ENCODE data around the gene MAP3K7.

The MAP3K7 gene

DNA sequence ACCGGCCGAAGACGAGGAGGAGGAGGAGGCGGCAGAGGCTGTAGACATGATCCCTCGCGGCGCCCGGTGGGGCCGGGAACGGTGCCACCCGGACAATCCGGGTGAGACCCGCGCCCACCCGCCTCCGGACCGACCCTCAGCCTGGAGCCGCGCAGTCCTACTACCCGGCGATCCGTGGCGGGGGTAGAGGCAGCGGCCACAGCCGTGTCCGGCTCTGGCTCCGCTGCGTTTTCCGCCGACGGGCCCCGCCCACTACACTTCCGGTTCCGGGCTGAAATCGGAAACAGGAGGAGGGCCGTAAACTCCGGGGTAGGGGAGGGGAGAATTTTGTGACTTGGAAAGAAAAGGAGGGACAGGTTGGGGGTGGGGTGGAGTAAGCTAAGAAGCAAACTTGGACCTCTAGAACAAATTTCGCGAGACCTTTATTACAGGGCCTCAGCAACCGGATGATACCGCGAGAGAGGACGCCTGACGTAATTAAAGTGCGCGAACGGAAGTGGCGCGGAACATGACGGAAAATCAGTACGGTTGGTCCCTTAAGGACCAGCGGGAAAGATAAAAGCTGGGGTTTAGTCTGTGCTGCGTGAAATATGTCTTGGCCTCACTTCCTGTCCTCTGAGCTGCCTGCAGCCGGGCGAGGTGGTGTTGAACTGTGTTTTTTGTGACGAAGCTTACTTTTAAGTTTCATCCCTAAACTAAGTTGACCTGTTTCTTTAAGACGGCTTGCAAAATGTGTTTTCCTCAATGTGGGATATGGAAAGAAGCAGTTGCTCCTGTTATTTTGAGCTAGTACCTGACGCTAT lies at the start of gene MAP3K7:
Gene MAP3K7 (minus strand): TSS at position 237 of the 803 bp plus-strand sequence. CDS start 189 bp downstream, at position 48.
- H3K27ac ChIP-seq, result peak within 1 kb of the TSS; percentile 78 to 98 (median 93)
- H3K4me3 ChIP-seq, result peak within 1 kb of the TSS; percentile 78 to 100 (median 97)

DNA sequence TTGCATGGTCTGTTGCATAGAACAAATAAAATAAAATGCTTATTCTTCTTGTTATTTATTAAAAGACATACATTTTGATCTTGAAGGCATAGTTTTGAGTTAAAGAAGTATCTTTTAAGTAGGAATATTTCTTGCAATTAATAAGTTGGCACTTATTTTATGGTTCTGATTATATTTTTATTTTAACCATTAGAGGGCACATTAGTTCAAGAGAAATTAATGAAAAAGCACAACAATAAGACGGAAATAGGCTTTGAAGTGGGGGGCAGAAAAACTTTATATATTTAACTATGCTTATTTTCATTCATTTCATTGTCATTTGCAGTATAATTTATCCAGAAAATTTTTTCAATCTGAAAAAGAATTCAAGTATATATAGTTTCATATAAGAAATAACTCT lies 44.2 kb upstream of the MAP3K7 start:
- H3K27ac ChIP-seq, result no peak overlapping the region
- no peak overlapping the region for H3K4me3 ChIP-seq

DNA sequence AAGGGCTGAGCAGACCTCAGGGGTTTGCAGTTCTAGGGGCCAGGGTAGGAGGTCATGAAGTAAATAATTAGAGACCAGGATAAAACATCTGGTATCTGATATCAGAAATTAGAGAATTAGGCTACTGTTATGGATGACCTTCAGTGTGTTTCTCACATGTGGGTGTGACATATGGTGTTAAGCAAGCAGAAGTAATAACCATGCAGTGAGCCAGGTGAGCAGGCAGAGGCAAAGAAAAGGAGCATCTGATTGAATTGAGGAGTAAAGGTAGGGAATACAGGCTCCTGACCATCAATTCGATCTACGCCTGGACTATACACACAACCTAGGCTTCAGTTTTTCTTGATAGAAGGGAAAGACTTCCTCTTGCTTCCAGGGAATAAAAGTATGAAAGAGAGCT lies 34.7 kb upstream of the MAP3K7 start:
- Histone ChIP-seq H3K4me3 (no peak overlapping the region), H3K27ac (no peak overlapping the region)

DNA sequence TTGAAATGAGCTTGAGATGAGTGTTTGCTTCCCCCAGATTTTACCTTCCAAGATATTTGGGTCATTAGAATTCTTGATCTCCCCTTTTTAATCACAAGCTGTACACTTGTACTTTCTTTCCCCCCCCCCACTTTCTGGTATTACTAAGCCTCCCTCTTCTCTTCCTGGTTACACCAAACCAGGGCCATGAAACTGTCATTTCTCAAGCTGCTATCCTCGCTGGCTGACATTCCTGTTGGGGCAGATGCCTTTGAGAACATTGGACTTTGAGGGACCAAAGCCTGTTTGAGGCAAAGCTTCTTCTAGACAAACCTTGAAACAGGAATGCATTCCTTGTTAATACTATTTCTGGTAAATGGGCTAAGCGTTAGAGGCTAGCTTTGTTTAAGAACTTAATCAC lies 32.3 kb upstream of the MAP3K7 start:
- H3K27ac ChIP-seq, result no peak overlapping the region
- no peak overlapping the region for H3K4me3 ChIP-seq

DNA sequence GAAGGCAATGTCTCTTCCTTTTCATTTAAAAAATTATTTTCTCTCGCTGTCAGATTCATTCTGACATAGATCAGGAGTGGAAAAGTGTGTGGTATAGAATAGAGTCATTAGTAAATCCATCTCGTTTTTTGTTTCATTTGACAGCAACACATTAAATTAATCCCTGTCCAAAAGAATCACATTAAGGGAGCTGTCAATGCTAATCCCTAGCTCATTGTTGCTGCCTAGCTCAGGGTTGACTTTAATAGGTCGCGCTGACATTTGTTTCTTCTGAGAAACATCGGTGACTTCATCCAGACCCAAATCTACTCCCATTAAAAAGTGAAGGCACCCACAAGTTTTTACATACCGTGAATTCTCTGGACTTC lies 25.4 kb upstream of the MAP3K7 start:
- H3K4me3 ChIP-seq, result no peak overlapping the region
- H3K27ac ChIP-seq, result no peak overlapping the region

DNA sequence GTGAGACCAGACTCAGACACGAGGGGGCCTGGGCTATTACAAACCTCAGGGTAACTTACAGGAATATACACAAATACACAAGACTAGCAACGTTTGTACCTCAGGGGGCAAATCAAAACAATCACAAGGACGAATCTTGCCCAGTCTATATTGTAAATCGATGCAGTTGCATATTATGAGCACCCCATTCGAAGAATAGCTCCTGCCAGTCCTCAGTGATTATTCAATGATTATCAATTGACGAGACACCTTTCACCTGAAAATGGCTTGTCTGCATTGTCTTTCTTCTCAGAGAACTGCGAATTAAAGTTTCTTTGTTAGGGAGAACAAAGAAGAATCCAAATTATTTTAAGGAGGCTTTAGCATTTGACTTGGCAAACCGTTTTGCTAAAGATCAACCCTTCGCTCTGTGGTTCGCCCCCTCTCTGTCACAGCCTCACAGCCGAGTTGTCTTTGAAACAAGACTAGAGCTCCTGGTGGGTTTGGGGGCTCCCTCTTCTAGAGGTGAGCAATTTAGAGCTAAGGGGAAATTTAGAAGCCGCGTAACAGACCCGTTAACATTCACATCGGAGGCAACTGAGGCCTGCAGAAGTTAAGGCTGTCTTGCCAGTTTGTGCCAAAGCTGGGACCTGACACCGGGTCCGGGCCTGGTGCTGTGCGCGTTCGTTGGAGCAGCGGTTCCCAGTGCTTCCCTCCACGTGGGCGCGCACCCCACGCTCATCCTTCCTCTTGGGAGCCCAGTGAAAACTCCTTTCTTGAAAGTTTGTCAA lies 24.9 kb upstream of the MAP3K7 start:
- peak overlapping the region; percentile 28 to 56 (median 38) for H3K4me3 ChIP-seq
- no peak overlapping the region for H3K27ac ChIP-seq

DNA sequence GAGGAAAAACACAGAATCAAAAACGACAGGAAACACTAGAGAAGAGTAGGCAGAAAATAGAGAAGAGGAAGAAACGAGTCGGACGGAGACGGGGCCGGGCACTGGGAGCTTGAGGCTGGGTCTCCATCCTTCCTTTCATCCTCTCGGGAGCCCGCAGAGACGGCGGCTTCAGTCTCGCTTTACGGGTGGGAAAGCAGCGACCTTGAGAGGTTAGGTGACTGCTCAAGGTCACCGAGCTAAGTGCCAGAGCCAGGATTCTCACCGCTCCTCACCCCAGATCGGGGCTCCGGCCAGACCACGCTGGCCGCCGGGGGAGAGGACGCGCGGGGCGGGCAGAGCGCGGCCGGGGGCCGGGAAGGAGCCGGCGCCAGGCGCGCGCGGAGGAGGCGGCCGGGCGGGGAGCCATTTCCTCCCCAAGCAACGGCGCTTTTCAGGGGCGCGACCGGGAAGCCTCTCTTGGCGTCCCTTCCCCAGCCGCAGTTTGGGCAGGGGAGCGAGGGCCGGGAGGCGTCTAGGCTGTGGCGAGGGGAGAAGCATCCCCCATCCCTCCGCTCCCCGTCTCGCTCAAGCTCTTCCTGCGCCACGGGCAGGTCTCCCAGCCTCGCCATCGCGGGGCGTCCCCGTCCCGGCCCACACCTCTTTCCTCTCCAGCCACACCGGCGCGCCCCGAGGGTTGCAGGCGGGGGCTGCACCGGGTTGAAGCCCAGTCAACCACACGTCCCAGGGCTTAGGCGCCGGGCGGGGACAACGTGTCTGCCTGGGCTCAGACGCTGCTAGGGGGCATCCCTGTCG lies 24.1 kb upstream of the MAP3K7 start:
- Histone ChIP-seq H3K27ac (peak overlapping the region in 6 of 21 experiments; percentile 5 to 47 (median 42)), H3K4me3 (peak overlapping the region; percentile 28 to 56 (median 38))

DNA sequence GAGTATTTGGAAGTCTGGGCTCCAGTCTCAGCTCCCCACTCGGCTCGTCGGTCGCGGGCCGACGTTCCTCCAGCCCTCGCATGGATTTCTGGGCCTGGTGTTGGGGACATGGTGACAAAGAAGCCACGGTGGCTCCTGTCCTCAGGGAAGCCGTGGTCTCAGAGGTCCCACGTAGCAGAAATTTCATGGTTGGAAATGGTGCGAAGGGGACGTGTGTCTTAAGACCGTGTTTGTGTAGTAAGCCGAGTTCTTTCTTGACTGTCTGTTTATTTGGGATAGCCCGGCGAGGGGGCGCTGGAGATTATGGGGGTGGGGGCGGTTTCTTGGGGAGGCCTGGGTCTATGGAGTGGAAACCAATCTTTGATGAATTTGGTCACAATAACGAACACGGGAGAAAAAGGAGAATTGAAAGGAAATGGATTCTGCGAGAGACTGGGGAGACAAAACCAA lies 23.5 kb upstream of the MAP3K7 start:
- peak overlapping the region in 2 of 21 experiments; percentile 46 to 47 for H3K27ac ChIP-seq
- peak overlapping the region in 6 of 7 experiments; percentile 28 to 56 (median 44) for H3K4me3 ChIP-seq

DNA sequence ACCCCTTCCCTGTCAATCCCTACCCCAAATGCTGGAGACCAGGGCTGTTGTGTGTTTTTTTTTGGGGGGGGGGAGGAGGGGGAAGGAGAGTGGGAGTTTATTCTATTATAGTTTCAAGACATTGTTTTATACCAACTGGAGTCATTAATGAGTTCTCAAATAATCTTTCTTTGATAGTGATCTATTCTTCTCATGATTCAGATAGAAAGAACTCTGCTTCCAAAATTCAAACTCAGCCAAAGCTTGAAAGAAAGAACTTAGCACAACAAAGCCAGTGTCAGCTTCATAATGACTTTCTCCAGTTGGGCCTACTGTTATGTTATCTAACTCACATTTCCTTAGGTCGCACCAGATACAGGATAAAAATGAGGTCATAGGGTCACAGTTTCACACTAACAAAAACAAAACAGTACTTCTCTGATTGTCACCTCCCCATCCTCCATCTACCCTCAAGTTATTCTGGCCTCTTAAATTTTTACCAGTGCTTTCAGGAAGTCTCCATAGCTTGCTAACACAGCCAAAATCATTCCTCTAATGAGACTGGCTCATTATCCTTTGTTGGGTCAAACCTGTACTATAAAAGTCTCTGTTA lies 19.0 kb upstream of the MAP3K7 start:
- Histone ChIP-seq H3K27ac (no peak overlapping the region), H3K4me3 (no peak overlapping the region)

DNA sequence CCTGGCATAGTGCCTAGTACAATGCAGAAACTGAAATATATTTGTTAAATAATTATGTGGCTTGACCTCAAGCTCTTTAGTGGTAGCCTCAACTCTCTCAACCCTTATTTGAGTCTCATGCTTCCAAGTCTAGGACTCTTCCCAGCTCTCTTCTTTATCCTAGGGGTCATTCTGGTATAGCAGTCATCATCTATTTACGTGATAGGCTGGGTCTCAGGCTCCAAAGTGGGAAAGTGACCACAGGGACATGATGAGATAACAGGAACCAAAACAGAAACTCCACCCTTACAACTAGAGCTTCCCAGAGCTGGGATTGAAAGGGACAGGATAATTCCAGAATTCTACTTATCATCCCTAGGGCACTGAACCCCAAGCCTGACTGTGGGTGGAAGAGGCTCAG lies 17.7 kb upstream of the MAP3K7 start:
- H3K27ac ChIP-seq, result no peak overlapping the region

DNA sequence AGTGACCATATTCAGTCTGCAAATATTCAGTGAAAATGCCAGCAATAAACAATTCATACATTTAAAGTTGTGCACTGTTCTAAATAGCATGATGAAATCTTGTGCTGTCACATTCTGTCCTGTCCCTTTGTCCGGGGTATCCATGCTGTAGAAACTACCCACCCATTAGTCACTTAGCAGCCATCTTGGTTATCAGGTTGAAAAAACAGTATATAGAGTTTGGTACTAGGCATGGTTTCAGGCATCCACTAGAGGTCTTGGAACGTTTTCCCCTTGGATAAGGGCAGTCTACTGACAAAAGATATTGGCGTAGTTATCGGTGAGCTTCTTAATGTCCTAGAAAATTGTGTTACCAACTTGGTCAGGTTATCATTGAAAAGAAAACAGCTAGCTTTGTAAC lies 12.3 kb upstream of the MAP3K7 start:
- Histone ChIP-seq H3K27ac (no peak overlapping the region), H3K4me3 (no peak overlapping the region)

More for the DNA sequence above, 17.7 kb upstream of the MAP3K7 start:
- H3K4me3 ChIP-seq, result no peak overlapping the region

DNA sequence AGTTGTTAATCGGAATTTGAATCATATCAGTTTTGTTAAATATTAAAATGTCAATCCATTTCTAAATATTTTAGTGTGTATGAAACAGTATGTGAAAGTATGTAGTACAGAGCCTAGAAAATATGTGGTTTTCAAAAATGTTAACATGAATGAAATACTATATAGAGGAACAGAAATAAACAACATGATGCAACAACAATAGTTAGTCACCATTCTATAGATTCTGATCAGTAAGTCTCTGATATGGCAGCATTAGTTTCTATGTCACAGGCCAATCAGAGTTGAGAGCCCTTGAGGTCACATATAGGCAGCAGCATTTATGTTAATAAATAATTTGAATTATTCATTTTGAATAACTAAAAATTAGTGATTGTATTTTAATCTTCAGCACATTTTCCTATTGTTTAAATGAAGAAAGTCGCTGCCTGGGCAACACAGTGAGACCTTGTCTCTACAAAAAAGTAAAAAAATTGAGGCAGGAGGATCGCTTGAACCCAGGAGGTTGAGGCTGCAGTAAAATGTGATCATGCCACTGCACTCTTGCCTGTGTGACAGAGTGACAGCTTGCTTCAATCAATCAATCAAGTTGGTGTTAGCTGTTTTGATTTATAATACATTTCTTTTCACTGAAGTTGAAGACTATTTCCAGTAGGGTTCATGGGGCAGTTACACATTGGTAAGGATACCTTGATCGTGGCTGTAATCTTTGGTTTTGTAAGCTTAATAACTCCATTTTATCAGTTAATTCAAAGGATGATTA lies 11.5 kb upstream of the MAP3K7 start:
- Histone ChIP-seq H3K4me3 (no peak overlapping the region), H3K27ac (no peak overlapping the region)

DNA sequence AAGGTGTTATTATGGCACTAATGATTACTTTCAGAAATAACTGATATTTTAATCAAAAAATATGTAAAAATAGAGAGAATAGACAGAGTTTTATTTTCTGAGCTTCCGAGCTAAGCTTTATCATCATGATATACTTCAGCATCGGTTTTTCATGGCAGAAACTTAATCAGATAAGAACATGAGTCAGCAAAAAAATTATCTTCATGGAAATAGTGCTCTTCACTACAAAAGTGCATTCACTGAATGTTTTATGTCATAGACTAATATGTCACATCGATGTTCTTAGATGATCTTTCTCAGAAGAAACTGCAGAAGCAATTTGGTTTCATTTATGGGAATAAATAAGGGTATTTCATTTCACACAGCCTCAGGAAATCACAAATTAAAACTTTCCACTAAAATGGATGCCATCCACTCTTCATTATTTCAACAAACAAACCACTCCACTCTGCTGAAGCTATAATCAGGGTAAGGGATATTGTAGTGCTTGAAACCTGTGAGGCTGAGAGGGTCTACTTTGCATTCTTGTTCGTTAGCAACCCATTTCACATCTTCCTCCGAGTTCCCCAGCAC lies 10.2 kb upstream of the MAP3K7 start:
- Histone ChIP-seq H3K4me3 (no peak overlapping the region), H3K27ac (no peak overlapping the region)

DNA sequence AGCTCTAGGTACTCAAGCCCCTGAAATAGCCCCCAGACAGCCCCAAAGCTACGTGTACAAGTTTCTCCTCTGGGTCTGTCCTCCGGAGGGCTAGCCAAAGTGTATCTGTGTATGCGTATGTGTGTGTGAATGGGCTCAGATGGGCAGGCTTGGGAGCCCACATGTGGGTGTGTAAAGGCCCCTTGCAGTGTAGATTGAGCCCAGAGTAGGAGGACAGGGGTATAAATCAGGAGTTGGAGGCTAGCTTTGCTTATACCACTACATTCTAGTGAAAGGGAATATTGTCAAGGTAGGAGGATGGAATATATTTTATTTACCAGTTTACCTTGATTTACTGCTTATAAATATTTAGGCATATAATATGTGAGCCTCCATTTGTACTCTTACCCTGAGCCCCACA lies 9.0 kb upstream of the MAP3K7 start:
- no peak overlapping the region for H3K27ac ChIP-seq
- H3K4me3 ChIP-seq, result no peak overlapping the region

DNA sequence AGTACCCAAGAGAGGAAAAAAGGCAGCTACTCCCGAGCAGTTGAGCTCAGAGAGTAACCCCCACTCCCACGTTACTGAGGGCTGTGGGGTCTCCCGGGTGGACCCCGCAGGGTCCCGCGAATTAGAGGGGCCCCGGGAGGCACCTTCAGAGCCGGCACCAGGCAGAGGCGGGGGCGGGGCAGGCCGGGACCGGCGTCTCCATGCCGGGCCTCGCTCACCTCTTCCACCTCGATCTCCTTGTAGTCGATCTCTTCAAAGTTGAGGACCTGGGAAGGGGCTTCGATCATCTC lies 381 bp downstream of the MAP3K7 start:
- Histone ChIP-seq H3K27ac (peak overlapping the region; percentile 78 to 98 (median 93)), H3K4me3 (peak overlapping the region; percentile 78 to 100 (median 97))

DNA sequence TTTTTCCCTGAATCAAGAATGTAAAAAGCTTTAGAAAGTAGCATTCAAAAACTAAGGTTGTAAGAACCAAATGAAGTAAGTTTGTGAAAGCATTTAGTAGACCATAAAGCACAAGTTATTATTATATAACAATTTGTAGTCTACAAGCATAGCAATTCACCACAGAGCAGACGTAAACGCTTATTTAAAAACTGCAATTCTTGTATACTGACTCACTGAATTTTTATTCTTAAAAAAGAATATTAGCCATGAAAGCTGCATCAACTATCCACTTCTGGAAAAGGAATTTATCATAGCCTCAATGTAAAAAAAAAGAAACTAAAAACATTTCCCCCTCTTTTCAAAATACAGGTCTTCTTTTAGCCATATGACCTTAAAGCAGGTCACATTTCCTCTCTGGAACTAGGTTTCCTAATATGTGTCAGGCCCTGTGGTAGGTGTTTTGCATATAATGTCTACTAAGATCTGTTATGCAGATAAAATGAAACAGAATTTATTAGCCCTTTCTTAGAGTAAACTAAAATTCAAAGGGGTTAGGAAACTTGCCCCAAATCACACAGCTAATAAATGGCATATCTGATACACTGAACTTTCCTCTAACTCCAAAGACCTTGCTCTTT lies 2.1 kb downstream of the MAP3K7 start:
- peak overlapping the region in 2 of 7 experiments; percentile 98 to 100 for H3K4me3 ChIP-seq
- no peak overlapping the region for H3K27ac ChIP-seq

DNA sequence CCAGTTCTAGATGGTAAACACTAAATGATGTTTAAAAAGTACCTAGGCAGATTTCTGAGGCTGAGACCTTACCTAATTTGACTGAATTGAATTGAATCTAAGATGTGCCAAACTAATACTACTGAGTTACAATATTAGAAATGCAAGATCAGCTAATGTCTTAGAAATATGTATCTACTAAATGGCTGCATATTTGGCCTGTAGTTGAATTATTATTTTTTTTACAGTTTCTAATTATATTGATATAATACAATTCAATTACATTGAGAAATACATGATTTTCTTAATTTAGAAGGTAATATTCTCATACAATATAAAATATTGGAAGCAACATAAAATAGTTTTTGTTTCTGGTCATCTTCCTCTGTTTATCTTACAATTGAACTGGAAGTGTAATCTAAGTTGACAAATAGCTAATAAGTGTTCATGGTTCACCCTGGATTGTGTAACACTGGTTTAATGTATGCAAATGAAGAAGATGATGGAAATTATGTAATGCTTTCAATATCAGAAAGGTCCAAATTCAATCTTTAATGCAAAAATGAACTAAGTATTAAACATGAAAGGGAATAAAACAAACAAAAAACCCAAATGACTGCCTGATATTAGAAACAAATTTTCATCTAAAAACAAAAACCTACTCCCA lies 2.9 kb downstream of the MAP3K7 start:
- no peak overlapping the region for H3K4me3 ChIP-seq
- H3K27ac ChIP-seq, result no peak overlapping the region
